Upper lobe of right lung (tissue), 1 donor: Measurements from ENCODE around the gene C5orf34. TPM values are rescaled to one million over a fixed set of nuclear protein-coding genes. Genes with fewer than 3 reads are reported as not detected.

Experiments used
- ATAC-seq: fragments of 200-7000 bp; cut with Tn5 transposase; one replicate; pipeline ENCODE4 v1.9.1; 2020; ENCODE audit warnings: mild to moderate bottlenecking, moderate library complexity
- DNase-seq: peaks from one replicate; pipeline ENCODE4 v3.0.0-alpha.2; 2020
- H3K27ac ChIP-seq: fragments of 200-600 bp; one replicate; pipeline ENCODE4 v1.8.0; 2022
- H3K27me3 ChIP-seq: fragments of 200-600 bp; one replicate; pipeline ENCODE4 v1.8.0; 2022; ENCODE audit warnings: mild to moderate bottlenecking
- H3K36me3 ChIP-seq: fragments of 200-600 bp; one replicate; pipeline ENCODE4 v1.8.0; 2022
- H3K4me1 ChIP-seq: fragments of 200-600 bp; one replicate; pipeline ENCODE4 v1.8.0; 2022
- H3K4me3 ChIP-seq: fragments of 200-600 bp; one replicate; pipeline ENCODE4 v1.8.0; 2022; ENCODE audit warnings: mild to moderate bottlenecking
- H3K9me3 ChIP-seq: fragments of 200-600 bp; one replicate; pipeline ENCODE4 v1.8.0; 2022
- intact Hi-C: fragments of 100-400 bp; cut with DNase I; formaldehyde crosslinking; loops from one replicate; pipeline ENCODE4 v1.11.0; 2022
- total RNA-seq: library from RNA; stranded (reverse); fragmentation: NEBNext Ultra II Directional; extraction: Animal tissue kit (Norgen Biotek cat#: 25700); gene quantifications from one replicate; pipeline ENCODE4 v1.2.1, GENCODE V29; 2021
- TF ChIP-seq, protein P1 (sequence below): fragments of 200-600 bp; IDR thresholded peaks from one replicate; pipeline ENCODE4 v1.8.0; 2022; ENCODE audit warnings: antibody characterized with exemption
- donor health status: DM: no; HTN: yes; CAD: no; lungs with severe emphysema.

The C5orf34 gene
- total RNA-seq, 1 donor from 2014 or later, result 2.6 TPM

DNA sequence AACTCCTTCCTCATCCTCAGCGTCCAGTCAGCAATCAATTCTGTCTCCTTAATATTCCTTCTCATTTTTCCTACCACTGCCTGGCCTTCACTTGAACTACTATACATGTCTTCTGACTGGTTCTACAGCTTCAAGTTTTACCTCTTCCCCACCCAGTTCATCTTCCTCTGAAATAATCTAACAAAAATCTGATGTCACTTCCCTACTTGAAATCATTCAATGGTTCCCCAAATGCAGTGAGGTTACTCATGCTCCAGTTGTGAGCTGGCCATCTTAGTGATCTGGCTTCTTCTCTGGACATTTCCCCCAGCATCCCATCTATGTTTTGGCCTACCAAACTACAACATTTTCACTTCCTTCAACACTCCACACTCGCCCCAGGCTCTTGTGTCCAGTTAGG lies 16.4 kb downstream of the C5orf34 start:
- Histone ChIP-seq H3K27me3 (no peaks in the 10 kb centered on the region), H3K9me3 (no peaks in the 10 kb centered on the region), H3K27ac (no peak overlapping the region), H3K4me3 (no peak overlapping the region), H3K4me1 (no peaks in the 10 kb centered on the region), H3K36me3 (no peaks in the 10 kb centered on the region)
- no peak for DNase-seq
- ATAC-seq, result no peak
- intact Hi-C loops, result no loop called here
- TF ChIP-seq, protein P1, sequence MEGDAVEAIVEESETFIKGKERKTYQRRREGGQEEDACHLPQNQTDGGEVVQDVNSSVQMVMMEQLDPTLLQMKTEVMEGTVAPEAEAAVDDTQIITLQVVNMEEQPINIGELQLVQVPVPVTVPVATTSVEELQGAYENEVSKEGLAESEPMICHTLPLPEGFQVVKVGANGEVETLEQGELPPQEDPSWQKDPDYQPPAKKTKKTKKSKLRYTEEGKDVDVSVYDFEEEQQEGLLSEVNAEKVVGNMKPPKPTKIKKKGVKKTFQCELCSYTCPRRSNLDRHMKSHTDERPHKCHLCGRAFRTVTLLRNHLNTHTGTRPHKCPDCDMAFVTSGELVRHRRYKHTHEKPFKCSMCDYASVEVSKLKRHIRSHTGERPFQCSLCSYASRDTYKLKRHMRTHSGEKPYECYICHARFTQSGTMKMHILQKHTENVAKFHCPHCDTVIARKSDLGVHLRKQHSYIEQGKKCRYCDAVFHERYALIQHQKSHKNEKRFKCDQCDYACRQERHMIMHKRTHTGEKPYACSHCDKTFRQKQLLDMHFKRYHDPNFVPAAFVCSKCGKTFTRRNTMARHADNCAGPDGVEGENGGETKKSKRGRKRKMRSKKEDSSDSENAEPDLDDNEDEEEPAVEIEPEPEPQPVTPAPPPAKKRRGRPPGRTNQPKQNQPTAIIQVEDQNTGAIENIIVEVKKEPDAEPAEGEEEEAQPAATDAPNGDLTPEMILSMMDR, result no peak

DNA sequence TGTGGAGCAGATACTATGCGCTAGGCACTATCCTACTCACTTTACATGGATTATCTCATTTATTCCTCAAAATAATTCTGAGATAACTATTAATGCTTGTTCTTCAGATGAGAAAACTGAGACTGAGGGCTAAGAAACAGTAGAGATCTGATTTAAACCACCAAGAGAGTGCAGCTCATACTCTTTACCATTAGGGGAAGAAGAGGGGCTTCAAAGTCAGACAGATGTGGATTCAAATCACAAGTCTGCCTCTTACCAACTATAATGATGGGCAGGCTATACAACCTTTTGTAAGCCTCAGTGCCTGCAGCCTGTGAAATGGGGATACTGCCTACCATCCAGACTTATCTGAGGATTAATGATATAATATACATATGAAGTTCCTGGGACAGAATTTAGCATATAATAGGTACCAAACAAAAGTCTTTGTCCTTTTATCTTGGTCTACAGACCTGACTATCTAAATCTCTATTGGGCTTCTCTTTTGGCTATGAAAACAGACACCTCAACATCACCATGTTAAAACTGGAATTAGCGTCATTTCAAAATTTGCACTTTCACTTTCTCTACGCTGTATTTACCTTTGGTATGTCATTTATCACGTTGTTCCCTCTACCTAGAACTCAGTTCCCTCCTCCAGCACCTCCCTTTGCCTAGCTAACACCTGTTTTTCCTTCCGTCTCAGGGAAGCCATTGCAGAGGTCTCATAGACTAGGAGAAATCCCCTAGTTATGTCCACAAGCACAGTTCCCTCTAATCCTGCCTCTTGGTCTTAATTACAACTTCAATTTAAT lies 17.4 kb downstream of the C5orf34 start:
- intact Hi-C loops, result no loop called here
- Histone ChIP-seq H3K9me3 (no peaks in the 10 kb centered on the region), H3K4me3 (no peak overlapping the region), H3K27ac (no peak overlapping the region), H3K27me3 (no peaks in the 10 kb centered on the region), H3K4me1 (no peaks in the 10 kb centered on the region), H3K36me3 (no peaks in the 10 kb centered on the region)
- DNase-seq, result no peak
- TF ChIP-seq, protein P1, result no peak
- ATAC-seq, result no peak

- no peak for DNase-seq
- TF ChIP-seq, protein P1, result no peak
- no peak overlapping the region for H3K27ac ChIP-seq
- no peaks in the 10 kb centered on the region for H3K4me1 ChIP-seq
- intact Hi-C loops, result no loop called here
- ATAC-seq, result no peak
- no peaks in the 10 kb centered on the region for H3K27me3 ChIP-seq
- H3K36me3 ChIP-seq, result no peaks in the 10 kb centered on the region
- no peak overlapping the region for H3K4me3 ChIP-seq
- no peaks in the 10 kb centered on the region for H3K9me3 ChIP-seq
Observed at GRCh38 chr5:43491326-43491725, 23.6 kb downstream of the C5orf34 start.

GRCh38 chr5:43486353-43486752 lies 28.6 kb downstream of the C5orf34 start:
- ATAC-seq (no peak), DNase-seq (no peak)
- no peaks in the 10 kb centered on the region for H3K9me3 ChIP-seq
- peaks cover 14% of the 10 kb centered on the region for H3K4me1 ChIP-seq
- TF ChIP-seq, protein P1, result no peak
- no peaks in the 10 kb centered on the region for H3K27me3 ChIP-seq
- intact Hi-C loops, result no loop called here
- no peaks in the 10 kb centered on the region for H3K36me3 ChIP-seq
- no peak overlapping the region for H3K27ac ChIP-seq
- no peak overlapping the region for H3K4me3 ChIP-seq

GRCh38 chr5:43485406-43485805 lies 29.5 kb downstream of the C5orf34 start:
- intact Hi-C loops, result no loop called here
- Histone ChIP-seq H3K4me3 (no peak overlapping the region), H3K4me1 (peaks cover 14% of the 10 kb centered on the region), H3K9me3 (no peaks in the 10 kb centered on the region), H3K27ac (no peak overlapping the region), H3K27me3 (no peaks in the 10 kb centered on the region), H3K36me3 (no peaks in the 10 kb centered on the region)
- peak; percentile 36 for ATAC-seq
- TF ChIP-seq, protein P1, result no peak
- no peak for DNase-seq
